Measurements from ENCODE around the gene UVRAG. TPM values are rescaled to one million over a fixed set of nuclear protein-coding genes. Genes with fewer than 3 reads are reported as not detected.

UVRAG gene
- total and polyA plus RNA-seq, 2 of the 13 experiments (the other 11 are each of a cell fraction or from before 2014, with no cell fraction given), result 9.7 to 17.3 TPM

DNA sequence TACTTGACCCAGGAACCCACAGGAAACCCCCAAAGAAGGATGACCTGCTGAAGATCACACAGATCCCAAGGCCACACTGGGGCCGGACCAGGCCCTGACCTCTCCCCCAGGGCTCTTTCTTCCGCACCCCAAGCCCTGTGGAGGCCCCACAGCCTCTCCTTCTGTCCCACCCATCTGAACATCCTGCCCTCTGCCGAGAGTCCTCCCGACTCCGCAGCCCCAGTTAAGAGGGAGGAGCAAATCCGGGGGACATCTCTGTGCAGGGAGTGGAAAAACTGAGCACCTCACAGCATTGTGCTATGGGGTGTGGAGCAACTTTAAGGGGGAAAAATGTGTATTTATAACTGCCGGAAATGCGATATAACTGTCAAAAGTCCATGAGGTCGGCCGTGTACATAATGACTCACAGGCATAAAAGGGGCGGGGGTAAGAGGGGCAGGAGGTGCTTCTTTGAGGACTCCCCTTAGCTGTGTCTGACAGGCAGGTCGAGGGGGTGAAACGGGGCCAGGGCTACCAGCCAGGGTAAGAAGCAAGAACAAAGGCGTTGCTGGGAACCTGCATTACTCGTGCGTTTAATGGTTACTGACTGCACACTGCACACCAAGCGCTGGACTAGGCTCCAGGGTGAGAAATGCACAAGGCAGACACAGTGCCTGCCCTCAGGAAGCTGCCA, 334.1 kb downstream of the UVRAG start (continued):
- TF ChIP-seq, protein P1, sequence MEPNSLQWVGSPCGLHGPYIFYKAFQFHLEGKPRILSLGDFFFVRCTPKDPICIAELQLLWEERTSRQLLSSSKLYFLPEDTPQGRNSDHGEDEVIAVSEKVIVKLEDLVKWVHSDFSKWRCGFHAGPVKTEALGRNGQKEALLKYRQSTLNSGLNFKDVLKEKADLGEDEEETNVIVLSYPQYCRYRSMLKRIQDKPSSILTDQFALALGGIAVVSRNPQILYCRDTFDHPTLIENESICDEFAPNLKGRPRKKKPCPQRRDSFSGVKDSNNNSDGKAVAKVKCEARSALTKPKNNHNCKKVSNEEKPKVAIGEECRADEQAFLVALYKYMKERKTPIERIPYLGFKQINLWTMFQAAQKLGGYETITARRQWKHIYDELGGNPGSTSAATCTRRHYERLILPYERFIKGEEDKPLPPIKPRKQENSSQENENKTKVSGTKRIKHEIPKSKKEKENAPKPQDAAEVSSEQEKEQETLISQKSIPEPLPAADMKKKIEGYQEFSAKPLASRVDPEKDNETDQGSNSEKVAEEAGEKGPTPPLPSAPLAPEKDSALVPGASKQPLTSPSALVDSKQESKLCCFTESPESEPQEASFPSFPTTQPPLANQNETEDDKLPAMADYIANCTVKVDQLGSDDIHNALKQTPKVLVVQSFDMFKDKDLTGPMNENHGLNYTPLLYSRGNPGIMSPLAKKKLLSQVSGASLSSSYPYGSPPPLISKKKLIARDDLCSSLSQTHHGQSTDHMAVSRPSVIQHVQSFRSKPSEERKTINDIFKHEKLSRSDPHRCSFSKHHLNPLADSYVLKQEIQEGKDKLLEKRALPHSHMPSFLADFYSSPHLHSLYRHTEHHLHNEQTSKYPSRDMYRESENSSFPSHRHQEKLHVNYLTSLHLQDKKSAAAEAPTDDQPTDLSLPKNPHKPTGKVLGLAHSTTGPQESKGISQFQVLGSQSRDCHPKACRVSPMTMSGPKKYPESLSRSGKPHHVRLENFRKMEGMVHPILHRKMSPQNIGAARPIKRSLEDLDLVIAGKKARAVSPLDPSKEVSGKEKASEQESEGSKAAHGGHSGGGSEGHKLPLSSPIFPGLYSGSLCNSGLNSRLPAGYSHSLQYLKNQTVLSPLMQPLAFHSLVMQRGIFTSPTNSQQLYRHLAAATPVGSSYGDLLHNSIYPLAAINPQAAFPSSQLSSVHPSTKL (CRISPR knock-in tag; IDR thresholded peaks at IDR 0.05), result peak; percentile 53
- TF ChIP-seq ZNF547 (CRISPR knock-in tag; IDR thresholded peaks at IDR 0.05), result no peak
- no peak for TF ChIP-seq ZNF34 (CRISPR knock-in tag; IDR thresholded peaks at IDR 0.05; ENCODE audit: borderline replicate concordance)
- no peak for TF ChIP-seq TP53 (CRISPR knock-in tag; conservative IDR thresholded peaks at IDR 0.05)
- TF ChIP-seq RFXAP (CRISPR knock-in tag; IDR thresholded peaks at IDR 0.05; ENCODE audit: borderline replicate concordance), result no peak
- TF ChIP-seq PRMT3 (CRISPR knock-in tag; IDR thresholded peaks at IDR 0.05; ENCODE audit: borderline replicate concordance, low read depth), result no peak
- TF ChIP-seq SNAPC2 (CRISPR knock-in tag; IDR thresholded peaks at IDR 0.05), result no peak
- TF ChIP-seq ZNF382 (CRISPR knock-in tag; IDR thresholded peaks at IDR 0.05; ENCODE audit: borderline replicate concordance), result no peak
- peak; percentile 68; the same call in 1 of the 2 replicates for TF ChIP-seq MEF2D (CRISPR knock-in tag; IDR thresholded peaks at IDR 0.05)
- TF ChIP-seq RBM39 (IDR thresholded peaks at IDR 0.05; ENCODE audit: low read depth, low read length, poor library complexity, severe bottlenecking), result no peak
- no peak for TF ChIP-seq ZNF274 (CRISPR knock-in tag; IDR thresholded peaks at IDR 0.05)
- no peak for TF ChIP-seq ISX (CRISPR knock-in tag; conservative IDR thresholded peaks at IDR 0.05)
- no peak for TF ChIP-seq ZFYVE20 (CRISPR knock-in tag; IDR thresholded peaks at IDR 0.05; ENCODE audit: borderline replicate concordance, low read depth)
- TF ChIP-seq TAF15 (IDR thresholded peaks at IDR 0.05; ENCODE audit: low read depth, low read length, poor library complexity, severe bottlenecking), result no peak
- TF ChIP-seq ZNF850 (CRISPR knock-in tag; conservative IDR thresholded peaks at IDR 0.05), result no peak
- no peak for TF ChIP-seq ZNF3 (CRISPR knock-in tag; IDR thresholded peaks at IDR 0.05)
- no peak for TF ChIP-seq MED1 (CRISPR knock-in tag; IDR thresholded peaks at IDR 0.05)
- no peak for TF ChIP-seq CAMTA2 (CRISPR knock-in tag; IDR thresholded peaks at IDR 0.05; ENCODE audit: borderline replicate concordance)
- TF ChIP-seq SAP130 (CRISPR knock-in tag; IDR thresholded peaks at IDR 0.05; ENCODE audit: low read depth), result peak; percentile 82

Data from HepG2 (cell line).